Natural killer cell (primary cell): ENCODE results near the gene TMC6. TPM values are rescaled to one million over a fixed set of nuclear protein-coding genes. Genes with fewer than 3 reads are reported as not detected.

Source experiments
- ATAC-seq, 3 donors: fragments of 150-1000 bp in 2 of 3; fragments of 200-7000 bp in 1 of 3; cut with Tn5 transposase; 1 replicate in 1 of 3; 2 replicates in 2 of 3; pipeline ENCODE4 v1.10.0; 2021; ENCODE audit warnings: mild to moderate bottlenecking in 2 of 3, moderate library complexity in 2 of 3
- DNase-seq, 2 donors: peaks; one replicate each; pipeline versions ENCODE4 v3.0.0 to v3.0.0-alpha.2; 2013 to 2021; ENCODE audit warnings: mixed read lengths in 1 of 2
- H3K27ac ChIP-seq: one replicate; pipeline ENCODE4 v1.5.1; 2013; ENCODE audit warnings: mild to moderate bottlenecking, low read length
- H3K27me3 ChIP-seq: one replicate; pipeline ENCODE4 v1.6.1; 2013; ENCODE audit warnings: low read length; ENCODE audit not compliant: control insufficient read depth, insufficient read depth
- H3K36me3 ChIP-seq: one replicate; pipeline ENCODE4 v1.6.1; 2013; ENCODE audit warnings: low read length; ENCODE audit not compliant: control insufficient read depth, insufficient read depth
- H3K4me1 ChIP-seq: one replicate; pipeline ENCODE4 v1.6.1; 2013; ENCODE audit warnings: low read length; ENCODE audit not compliant: control insufficient read depth, insufficient read depth
- H3K4me3 ChIP-seq: one replicate; pipeline ENCODE4 v1.5.1; 2013; ENCODE audit warnings: low read length
- H3K9me3 ChIP-seq: one replicate; pipeline ENCODE4 v1.6.1; 2013; ENCODE audit warnings: low read length; ENCODE audit not compliant: control insufficient read depth, insufficient read depth
- H3K27ac Mint-ChIP-seq, 2 donors: one replicate each; pipeline ENCODE4 v1.8.0; 2022; ENCODE audit warnings: mild to moderate bottlenecking in 2 of 2, mixed read lengths in 2 of 2, moderate library complexity in 1 of 2
- H3K27me3 Mint-ChIP-seq, 2 donors: one replicate each; pipeline ENCODE4 v1.8.0; 2022; ENCODE audit warnings: low read depth in 2 of 2, mixed read lengths in 2 of 2
- H3K36me3 Mint-ChIP-seq: one replicate; pipeline ENCODE4 v1.8.0; 2022; ENCODE audit warnings: mixed read lengths
- H3K4me1 Mint-ChIP-seq, 2 donors: one replicate each; pipeline ENCODE4 v1.8.0; 2022; ENCODE audit warnings: mixed read lengths in 2 of 2
- H3K4me3 Mint-ChIP-seq: one replicate; pipeline ENCODE4 v1.8.0; 2022; ENCODE audit warnings: mild to moderate bottlenecking, moderate library complexity, mixed read lengths
- H3K9me3 Mint-ChIP-seq, 2 donors: one replicate each; pipeline ENCODE4 v1.8.0; 2022; ENCODE audit warnings: mixed read lengths in 2 of 2
- CTCF ChIP-seq: fragments of 200-600 bp; IDR thresholded peaks from one replicate; pipeline ENCODE4 v1.8.0; 2022; ENCODE audit warnings: antibody characterized with exemption
- WGBS: methylation state at CpG from one replicate; pipeline ENCODE4 v1.1.7; 2013; ENCODE audit warnings: missing lambda C conversion rate; ENCODE audit not compliant: insufficient coverage; 5-methylcytosine and 5-hydroxymethylcytosine counted together
- intact Hi-C: fragments of 100-400 bp; cut with micrococcal nuclease; formaldehyde crosslinking; loops from one replicate; pipeline ENCODE4 v1.14.2; 2022
- total RNA-seq, 4 donors: library from RNA; stranded (reverse); fragments of 120-200 nt in 1 of 4; gene quantifications; one replicate each; pipeline versions ENCODE4 v1.2.3 to v1.2.4, GENCODE V29; 2013 to 2022

The TMC6 gene
- total RNA-seq, 3 donors from 2014 or later (not counting 1 experiment from before 2014, with no cell fraction given), result 653 to 825 (median 687) TPM

- intact Hi-C loops, result no loop called here
Observed at GRCh38 chr17:78103311-78103710, 25.2 kb downstream of the TMC6 start.

GRCh38 chr17:78101542-78101941, 27.0 kb downstream of the TMC6 start:
- Histone ChIP-seq H3K36me3 (peaks cover 70% of the 10 kb centered on the region), H3K4me3 (no peak overlapping the region), H3K9me3 (no peaks in the 10 kb centered on the region), H3K27ac (no peak overlapping the region), H3K4me1 (no peaks in the 10 kb centered on the region), H3K27me3 (no peaks in the 10 kb centered on the region)
- no peaks in the 10 kb centered on the region for H3K27me3 Mint-ChIP-seq
- WGBS, result 97% methylated on average over 9 of the region's 10 CpGs
- peaks cover 8% of the 10 kb centered on the region for H3K36me3 Mint-ChIP-seq
- ATAC-seq (no peak), DNase-seq (no peak)
- intact Hi-C loops, result no loop called here
- H3K4me3 Mint-ChIP-seq, result no peak overlapping the region
- no peak overlapping the region for H3K27ac Mint-ChIP-seq
- H3K9me3 Mint-ChIP-seq, result no peaks in the 10 kb centered on the region
- TF ChIP-seq CTCF, result no peak
- no peaks in the 10 kb centered on the region for H3K4me1 Mint-ChIP-seq

More at GRCh38 chr17:78103311-78103710, 25.2 kb downstream of the TMC6 start:
- Histone ChIP-seq H3K9me3 (no peaks in the 10 kb centered on the region), H3K36me3 (peaks cover 63% of the 10 kb centered on the region), H3K27ac (no peak overlapping the region), H3K27me3 (no peaks in the 10 kb centered on the region), H3K4me1 (no peaks in the 10 kb centered on the region), H3K4me3 (no peak overlapping the region)
- no peak for DNase-seq
- 95% methylated on average over 3 of the region's 4 CpGs for WGBS
- H3K9me3 Mint-ChIP-seq, result no peaks in the 10 kb centered on the region
- peaks cover 8% of the 10 kb centered on the region for H3K36me3 Mint-ChIP-seq
- no peaks in the 10 kb centered on the region for H3K4me1 Mint-ChIP-seq
- no peaks in the 10 kb centered on the region for H3K27me3 Mint-ChIP-seq
- H3K4me3 Mint-ChIP-seq, result no peak overlapping the region
- no peak for ATAC-seq
- H3K27ac Mint-ChIP-seq, result no peak overlapping the region
- no peak for TF ChIP-seq CTCF

GRCh38 chr17:78101112-78101511, 27.4 kb downstream of the TMC6 start:
- Mint-ChIP-seq H3K9me3 (no peaks in the 10 kb centered on the region), H3K4me3 (no peak overlapping the region), H3K4me1 (no peaks in the 10 kb centered on the region), H3K27ac (no peak overlapping the region), H3K36me3 (peaks cover 8% of the 10 kb centered on the region), H3K27me3 (no peaks in the 10 kb centered on the region)
- Histone ChIP-seq H3K27me3 (no peaks in the 10 kb centered on the region), H3K4me3 (no peak overlapping the region), H3K4me1 (no peaks in the 10 kb centered on the region), H3K9me3 (no peaks in the 10 kb centered on the region), H3K36me3 (peaks cover 74% of the 10 kb centered on the region), H3K27ac (no peak overlapping the region)
- no peak for TF ChIP-seq CTCF
- ATAC-seq, result no peak
- intact Hi-C loops, result no loop called here
- 96% methylated on average over 5 of the region's 5 CpGs for WGBS
- no peak for DNase-seq

- Mint-ChIP-seq H3K27ac (no peak overlapping the region), H3K9me3 (no peaks in the 10 kb centered on the region), H3K4me1 (no peaks in the 10 kb centered on the region), H3K27me3 (no peaks in the 10 kb centered on the region), H3K4me3 (no peak overlapping the region), H3K36me3 (peaks cover 20% of the 10 kb centered on the region)
- H3K9me3 ChIP-seq, result no peaks in the 10 kb centered on the region
- no peak for ATAC-seq
- H3K4me3 ChIP-seq, result no peak overlapping the region
- no peaks in the 10 kb centered on the region for H3K4me1 ChIP-seq
- 98% methylated on average over 8 of the region's 9 CpGs for WGBS
- H3K27ac ChIP-seq, result no peak overlapping the region
- intact Hi-C loops, result no loop called here
- no peaks in the 10 kb centered on the region for H3K27me3 ChIP-seq
- H3K36me3 ChIP-seq, result peaks cover 76% of the 10 kb centered on the region
- TF ChIP-seq CTCF, result no peak
- DNase-seq, result no peak
Observed at GRCh38 chr17:78096093-78096492, 32.5 kb downstream of the TMC6 start.
